OCI-LY1 (cell line): Measurements from ENCODE around the gene DNAAF2.

ENCODE experiments used
- H2AFZ ChIP-seq: fragments of 200-600 bp; sonication (generic), shearing (Covaris generic); 2 replicates; pipeline ENCODE4 v1.6.0; 2014; ENCODE audit warnings: antibody characterized with exemption, mild to moderate bottlenecking, low read length
- H3F3A ChIP-seq: fragments of 200-600 bp; sonication (generic), shearing (Covaris generic); 2 replicates; pipeline ENCODE4 v1.6.0; 2014; ENCODE audit warnings: mild to moderate bottlenecking, antibody characterized with exemption, low read length, moderate library complexity; ENCODE audit not compliant: insufficient read depth
- H3K27ac ChIP-seq: fragments of 200-600 bp; sonication (generic); 2 replicates; pipeline ENCODE4 v1.5.1; 2014; ENCODE audit warnings: low read length, mixed run types, mild to moderate bottlenecking, low read depth; ENCODE audit not compliant: poor library complexity, severe bottlenecking
- H3K27me3 ChIP-seq: fragments of 200-600 bp; sonication (generic); 2 replicates; pipeline ENCODE4 v1.6.0; 2014; ENCODE audit warnings: antibody characterized with exemption, mild to moderate bottlenecking, low read length, moderate library complexity; ENCODE audit not compliant: insufficient read depth
- H3K36me3 ChIP-seq: fragments of 200-600 bp; sonication (generic); 2 replicates; pipeline ENCODE4 v1.6.1; 2014; ENCODE audit warnings: mild to moderate bottlenecking, antibody characterized with exemption, low read length, moderate library complexity, mixed read lengths; ENCODE audit not compliant: insufficient read depth
- H3K4me1 ChIP-seq: fragments of 200-600 bp; sonication (generic); 2 replicates; pipeline ENCODE4 v1.5.1; 2014; ENCODE audit warnings: mild to moderate bottlenecking, low read length, moderate library complexity; ENCODE audit not compliant: insufficient read depth, severe bottlenecking
- H3K4me2 ChIP-seq: fragments of 200-600 bp; sonication (generic), shearing (Covaris generic); 2 replicates; pipeline ENCODE4 v1.6.1; 2014; ENCODE audit warnings: low read length
- H3K4me3 ChIP-seq: fragments of 200-600 bp; sonication (generic); 2 replicates; pipeline ENCODE4 v1.5.1; 2014; ENCODE audit warnings: low read length, low read depth, mild to moderate bottlenecking, mixed read lengths; ENCODE audit not compliant: poor library complexity, severe bottlenecking
- H3K79me2 ChIP-seq: fragments of 200-600 bp; shearing (Covaris generic); 2 replicates; pipeline ENCODE4 v1.6.1; 2016; ENCODE audit warnings: mixed run types, low read length, mixed read lengths; ENCODE audit not compliant: insufficient read depth
- H3K9ac ChIP-seq: fragments of 200-600 bp; sonication (generic), shearing (Covaris generic); 2 replicates; pipeline ENCODE4 v1.6.1; 2014; ENCODE audit warnings: mild to moderate bottlenecking, low read length, mixed read lengths
- H3K9me2 ChIP-seq: fragments of 200-600 bp; sonication (generic), shearing (Covaris generic); 2 replicates; pipeline ENCODE4 v1.6.1; 2014; ENCODE audit warnings: low read depth, mild to moderate bottlenecking, low read length, mixed read lengths
- H3K9me3 ChIP-seq: fragments of 200-600 bp; shearing (Covaris generic); 2 replicates; pipeline ENCODE4 v1.6.1; 2014; ENCODE audit warnings: low read length, mixed read lengths
- H4K20me1 ChIP-seq: fragments of 200-600 bp; sonication (generic), shearing (Covaris generic); 2 replicates; pipeline ENCODE4 v1.6.0; 2016; ENCODE audit warnings: mild to moderate bottlenecking, low read length; ENCODE audit not compliant: insufficient read depth
- CTCF ChIP-seq: fragments of 200-600 bp; sonication (generic), shearing (Covaris generic); IDR thresholded peaks from 2 replicates; pipeline ENCODE4 v1.5.1; 2017; ENCODE audit warnings: mild to moderate bottlenecking, antibody characterized with exemption, low read length, moderate library complexity, mixed read lengths
- EZH2 ChIP-seq: fragments of 200-600 bp; sonication (generic), shearing (Covaris generic); IDR thresholded peaks from 2 replicates; pipeline ENCODE4 v1.8.0; 2017; ENCODE audit warnings: borderline replicate concordance, mixed run types, mild to moderate bottlenecking, antibody characterized with exemption, low read length, moderate library complexity, mixed read lengths

DNAAF2 gene

GRCh38 chr14:49583629-49584028 is 51.4 kb downstream of the DNAAF2 start:
- no peak overlapping the region for H3K27ac ChIP-seq

GRCh38 chr14:49582113-49582977 is 52.7 kb downstream of the DNAAF2 start:
- peaks cover 7% of the 10 kb centered on the region; the same call in 1 of the 2 replicates for H4K20me1 ChIP-seq
- H3F3A ChIP-seq, result no peaks in the 10 kb centered on the region
- H3K9me2 ChIP-seq, result no peaks in the 10 kb centered on the region
- no peaks in the 10 kb centered on the region for H3K27me3 ChIP-seq
- no peak overlapping the region for H3K27ac ChIP-seq
- no peak overlapping the region for H3K9ac ChIP-seq
- H2AFZ ChIP-seq, result no peak overlapping the region
- H3K4me1 ChIP-seq, result peaks cover 25% of the 10 kb centered on the region
- TF ChIP-seq CTCF (no peak), EZH2 (no peak)
- H3K79me2 ChIP-seq, result peaks cover 57% of the 10 kb centered on the region
- H3K36me3 ChIP-seq, result peaks cover 68% of the 10 kb centered on the region
- no peak overlapping the region for H3K4me2 ChIP-seq
- H3K9me3 ChIP-seq, result no peaks in the 10 kb centered on the region
- no peak overlapping the region for H3K4me3 ChIP-seq

More at GRCh38 chr14:49583629-49584028, 51.4 kb downstream of the DNAAF2 start:
- Histone ChIP-seq H3F3A (no peaks in the 10 kb centered on the region), H3K4me3 (peak overlapping the region; percentile 90), H3K9me3 (no peaks in the 10 kb centered on the region), H3K4me2 (peak overlapping the region; percentile 90), H3K36me3 (peaks cover 59% of the 10 kb centered on the region), H3K27me3 (no peaks in the 10 kb centered on the region), H3K4me1 (peaks cover 25% of the 10 kb centered on the region), H2AFZ (no peak overlapping the region), H3K79me2 (peaks cover 57% of the 10 kb centered on the region), H3K9me2 (no peaks in the 10 kb centered on the region), H4K20me1 (peaks cover 7% of the 10 kb centered on the region; the same call in 1 of the 2 replicates), H3K9ac (no peak overlapping the region; the same call in 1 of the 2 replicates)
- no peak for TF ChIP-seq CTCF
- TF ChIP-seq EZH2, result no peak

- Histone ChIP-seq H3K9ac (no peak overlapping the region), H3K27me3 (no peaks in the 10 kb centered on the region), H3K36me3 (peaks cover 77% of the 10 kb centered on the region), H3K9me2 (no peaks in the 10 kb centered on the region), H3K4me2 (no peak overlapping the region), H3K9me3 (no peaks in the 10 kb centered on the region), H3K79me2 (peaks cover 57% of the 10 kb centered on the region), H3F3A (no peaks in the 10 kb centered on the region), H2AFZ (no peak overlapping the region), H3K4me1 (peaks cover 25% of the 10 kb centered on the region), H3K27ac (peak overlapping the region; percentile 7), H3K4me3 (no peak overlapping the region), H4K20me1 (peaks cover 7% of the 10 kb centered on the region; the same call in 1 of the 2 replicates)
- TF ChIP-seq EZH2 (no peak), CTCF (no peak)
Observed at GRCh38 chr14:49581209-49582112, 53.6 kb downstream of the DNAAF2 start.
